GM23338 (cell line): ENCODE data around the gene PCDHGA6. TPM values are rescaled to one million over a fixed set of nuclear protein-coding genes. Genes with fewer than 3 reads are reported as not detected.

ENCODE experiments used
- ATAC-seq: fragments of 200-7000 bp; cut with Tn5 transposase; 3 replicates; pipeline ENCODE4 v1.9.1; 2020
- DNase-seq: peaks from one replicate; pipeline ENCODE4 v3.0.0-alpha.2; 2015; ENCODE audit warnings: low spot score
- H2AFZ ChIP-seq: fragments of 200-600 bp; sonication (generic); 2 replicates; pipeline ENCODE4 v1.8.0; 2016; ENCODE audit warnings: antibody characterized with exemption, mild to moderate bottlenecking, moderate library complexity
- H3F3A ChIP-seq: fragments of 200-600 bp; sonication (generic); replicated peaks from 2 replicates; pipeline ENCODE4 v1.8.0; 2017; ENCODE audit warnings: antibody characterized with exemption, mixed run types, low read depth
- H3K27ac ChIP-seq: fragments of 200-600 bp; sonication (generic); 2 replicates; pipeline ENCODE4 v1.6.1; 2016; ENCODE audit warnings: low read depth
- H3K27me3 ChIP-seq: fragments of 200-600 bp; sonication (generic); 2 replicates; pipeline ENCODE4 v1.8.0; 2016; ENCODE audit warnings: mild to moderate bottlenecking, mixed run types, moderate library complexity; ENCODE audit not compliant: insufficient read depth
- H3K36me3 ChIP-seq: fragments of 200-600 bp; sonication (generic); 2 replicates; pipeline ENCODE4 v1.8.0; 2016; ENCODE audit warnings: mild to moderate bottlenecking; ENCODE audit not compliant: insufficient read depth
- H3K4me1 ChIP-seq: fragments of 200-600 bp; sonication (generic); 2 replicates; pipeline ENCODE4 v1.8.0; 2016; ENCODE audit warnings: mild to moderate bottlenecking, moderate library complexity; ENCODE audit not compliant: insufficient read depth
- H3K4me2 ChIP-seq: fragments of 200-600 bp; sonication (generic); 2 replicates; pipeline ENCODE4 v1.7.1; 2017; ENCODE audit warnings: mixed run types
- H3K4me3 ChIP-seq: fragments of 200-600 bp; sonication (generic); 2 replicates; pipeline ENCODE4 v1.6.1; 2016; ENCODE audit warnings: mixed run types
- H3K79me2 ChIP-seq: fragments of 200-600 bp; sonication (generic); replicated peaks from 2 replicates; pipeline ENCODE4 v1.8.0; 2017; ENCODE audit warnings: mild to moderate bottlenecking; ENCODE audit not compliant: insufficient read depth
- H3K9me2 ChIP-seq: fragments of 200-600 bp; sonication (generic); 2 replicates; pipeline ENCODE4 v1.8.0; 2017; ENCODE audit not compliant: insufficient read depth
- H4K20me1 ChIP-seq: fragments of 200-600 bp; sonication (generic); replicated peaks from 2 replicates; pipeline ENCODE4 v1.8.0; 2017; ENCODE audit warnings: mild to moderate bottlenecking; ENCODE audit not compliant: insufficient read depth
- H3K27ac Mint-ChIP-seq: 2 replicates; pipeline ENCODE4 v1.8.0; 2020; ENCODE audit warnings: inconsistent platforms, mild to moderate bottlenecking, moderate library complexity, mixed read lengths
- H3K27me3 Mint-ChIP-seq: 3 replicates; pipeline ENCODE4 v1.8.0; 2022; ENCODE audit warnings: low read depth, mild to moderate bottlenecking, moderate library complexity, mixed read lengths, inconsistent platforms; ENCODE audit not compliant: insufficient read depth, poor library complexity
- H3K36me3 Mint-ChIP-seq: 3 replicates; pipeline ENCODE4 v1.8.0; 2021; ENCODE audit warnings: low read depth, mild to moderate bottlenecking, inconsistent platforms, moderate library complexity, mixed read lengths
- H3K4me1 Mint-ChIP-seq: 3 replicates; pipeline ENCODE4 v1.8.0; 2020; ENCODE audit warnings: mild to moderate bottlenecking, inconsistent platforms, mixed read lengths
- H3K4me3 Mint-ChIP-seq: 3 replicates; pipeline ENCODE4 v1.8.0; 2021; ENCODE audit warnings: moderate library complexity, mild to moderate bottlenecking, inconsistent platforms, mixed read lengths
- H3K9me3 Mint-ChIP-seq: 3 replicates; pipeline ENCODE4 v1.8.0; 2020; ENCODE audit warnings: moderate library complexity, mild to moderate bottlenecking, inconsistent platforms, mixed read lengths
- CTCF ChIP-seq, 2 experiments: fragments of 200-600 bp in 1 of 2; sonication (generic) in 1 of 2; conservative IDR thresholded peaks; 2 replicates each; pipeline versions ENCODE4 v1.5.1 to v1.6.1; 2016 to 2017; ENCODE audit warnings: antibody characterized with exemption in 2 of 2, low read depth in 2 of 2, mild to moderate bottlenecking in 2 of 2, moderate library complexity in 1 of 2
- ETS1 ChIP-seq: IDR thresholded peaks from 2 replicates; pipeline ENCODE4 v1.6.1; 2016; ENCODE audit warnings: antibody characterized with exemption
- EZH2 ChIP-seq: fragments of 200-600 bp; sonication (generic); IDR thresholded peaks from one replicate; pipeline ENCODE4 v1.8.0; 2017; ENCODE audit warnings: antibody characterized with exemption, mild to moderate bottlenecking, low read depth; ENCODE audit not compliant: unreplicated experiment
- POLR2AphosphoS5 ChIP-seq: IDR thresholded peaks from 2 replicates; pipeline ENCODE4 v1.6.1; 2016; ENCODE audit warnings: antibody characterized with exemption, low read depth
- STAT1 ChIP-seq: IDR thresholded peaks from one replicate; pipeline ENCODE4 v1.6.1; 2016; ENCODE audit warnings: antibody characterized with exemption; ENCODE audit not compliant: unreplicated experiment
- polyA plus RNA-seq: library from polyadenylated mRNA; unstranded; fragments of >200 nt; fragmentation: Nextera tagmentation; extraction: Ambion mirVana; gene quantifications from 2 replicates; pipeline ENCODE4 v1.2.1, GENCODE V29; 2016
- total RNA-seq: library from RNA; depleted of rRNA; stranded (reverse); fragments of >200 nt; shearing (Covaris generic); gene quantifications from 2 replicates; pipeline ENCODE4 v1.2.3, GENCODE V29; 2014

The PCDHGA6 gene
- total and polyA plus RNA-seq, 2 experiments from 2014 or later: 0.99 to 4.8 TPM

- peak; percentile 31 for ATAC-seq
Measured at GRCh38 chr5:141420855-141421488, 47.3 kb downstream of the PCDHGA6 start, which contains the start of gene PCDHGA11. Gene PCDHGA11 (plus strand): TSS chr5:141421051. CDS start chr5:141421228, 177 bp downstream.

GRCh38 chr5:141421489-141421855, 47.8 kb downstream of the PCDHGA6 start:
- no peaks in the 10 kb centered on the region for H3K36me3 ChIP-seq

More at GRCh38 chr5:141420855-141421488, 47.3 kb downstream of the PCDHGA6 start, which contains the start of gene PCDHGA11:
- no peak within 1 kb of the TSS; the same call in none of the 2 replicates for H3K27ac Mint-ChIP-seq
- H3K4me1 Mint-ChIP-seq: peaks cover 7% of the 10 kb centered on the region
- Histone ChIP-seq H3K4me2 (peak within 1 kb of the TSS; percentile 77), H4K20me1 (no peaks in the 10 kb centered on the region), H3K4me1 (no peaks in the 10 kb centered on the region), H3K4me3 (peak within 1 kb of the TSS; percentile 62), H3K79me2 (no peaks in the 10 kb centered on the region; the same call in 1 of the 2 replicates), H3F3A (no peaks in the 10 kb centered on the region), H3K36me3 (no peaks in the 10 kb centered on the region), H3K9me2 (no peaks in the 10 kb centered on the region), H2AFZ (peak within 1 kb of the TSS; percentile 73; the same call in 1 of the 2 replicates), H3K27me3 (peaks cover 20% of the 10 kb centered on the region), H3K27ac (no peak within 1 kb of the TSS)
- peak; percentile 90 for DNase-seq
- TF ChIP-seq POLR2AphosphoS5: no peak
- peak; percentile 89 for TF ChIP-seq CTCF (conservative IDR thresholded peaks at IDR 0.05; ENCODE audit: low read depth in 2 of 2)
- H3K36me3 Mint-ChIP-seq: peaks cover 73% of the 10 kb centered on the region
- H3K4me3 Mint-ChIP-seq: peak within 1 kb of the TSS; percentile 77
- H3K9me3 Mint-ChIP-seq: peaks cover 71% of the 10 kb centered on the region
- H3K27me3 Mint-ChIP-seq: peaks cover 28% of the 10 kb centered on the region

More at GRCh38 chr5:141421489-141421855, 47.8 kb downstream of the PCDHGA6 start:
- peaks cover 76% of the 10 kb centered on the region for H3K9me3 Mint-ChIP-seq
- no peaks in the 10 kb centered on the region for H3F3A ChIP-seq
- peaks cover 20% of the 10 kb centered on the region for H3K27me3 ChIP-seq
- H2AFZ ChIP-seq: peak overlapping the region; percentile 73; the same call in 1 of the 2 replicates
- no peaks in the 10 kb centered on the region for H3K9me2 ChIP-seq
- peaks cover 7% of the 10 kb centered on the region for H3K4me1 Mint-ChIP-seq
- H3K4me3 Mint-ChIP-seq: peak overlapping the region; percentile 77
- H4K20me1 ChIP-seq: no peaks in the 10 kb centered on the region
- no peaks in the 10 kb centered on the region; the same call in 1 of the 2 replicates for H3K79me2 ChIP-seq
- no peak overlapping the region for H3K27ac ChIP-seq
- DNase-seq: peak; percentile 36
- peaks cover 28% of the 10 kb centered on the region for H3K27me3 Mint-ChIP-seq
- no peaks in the 10 kb centered on the region for H3K4me1 ChIP-seq
- ATAC-seq: no peak
- H3K36me3 Mint-ChIP-seq: peaks cover 78% of the 10 kb centered on the region
- H3K4me3 ChIP-seq: peak overlapping the region; percentile 62
- peak overlapping the region; percentile 77 for H3K4me2 ChIP-seq
- no peak overlapping the region; the same call in 1 of the 2 replicates for H3K27ac Mint-ChIP-seq
- TF ChIP-seq POLR2AphosphoS5: no peak
- no peak for TF ChIP-seq ETS1
- TF ChIP-seq STAT1: no peak
- TF ChIP-seq CTCF (conservative IDR thresholded peaks at IDR 0.05; ENCODE audit: low read depth in 2 of 2): no peak
- no peak for TF ChIP-seq EZH2
